Ureter (tissue), 1 donor: Measurements from ENCODE around the gene CHCHD3. TPM values are rescaled to one million over a fixed set of nuclear protein-coding genes. Genes with fewer than 3 reads are reported as not detected.
"Not testable (repeated sequence)": the region's sequence is repeated elsewhere in the genome, so short reads cannot be mapped to it uniquely, and the experiment has no call there.

ENCODE experiments used
- DNase-seq: peaks from one replicate; pipeline ENCODE4 v3.0.0-alpha.2; 2020; ENCODE audit warnings: low spot score
- total RNA-seq: library from RNA; stranded (reverse); gene quantifications from one replicate; pipeline ENCODE4 v1.2.4, GENCODE V29; 2023
- donor health status: DM: yes; HTN: yes; CAD: no.

CHCHD3 gene
- total RNA-seq, 1 donor from 2014 or later, result 48.9 TPM

DNA sequence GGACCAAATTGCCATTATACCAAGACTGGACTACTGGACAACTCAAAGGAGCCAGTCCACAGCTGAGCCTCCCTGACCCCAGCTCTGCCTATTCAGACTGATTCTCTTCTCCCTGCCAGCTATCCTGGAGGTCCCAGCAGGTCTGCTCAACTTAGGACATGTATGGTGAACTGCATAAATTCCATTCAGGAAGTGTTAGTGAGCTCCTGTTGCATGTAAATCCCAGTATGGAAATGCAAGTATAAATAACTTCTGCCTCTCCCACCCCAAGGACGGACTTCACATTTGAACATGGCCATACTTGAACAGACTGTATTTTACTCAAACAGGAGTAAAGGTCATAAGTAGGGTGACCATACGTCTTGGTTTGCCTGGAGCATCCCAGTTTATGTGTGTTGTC, 128.4 kb downstream of the CHCHD3 start:
- no peak for DNase-seq

DNA sequence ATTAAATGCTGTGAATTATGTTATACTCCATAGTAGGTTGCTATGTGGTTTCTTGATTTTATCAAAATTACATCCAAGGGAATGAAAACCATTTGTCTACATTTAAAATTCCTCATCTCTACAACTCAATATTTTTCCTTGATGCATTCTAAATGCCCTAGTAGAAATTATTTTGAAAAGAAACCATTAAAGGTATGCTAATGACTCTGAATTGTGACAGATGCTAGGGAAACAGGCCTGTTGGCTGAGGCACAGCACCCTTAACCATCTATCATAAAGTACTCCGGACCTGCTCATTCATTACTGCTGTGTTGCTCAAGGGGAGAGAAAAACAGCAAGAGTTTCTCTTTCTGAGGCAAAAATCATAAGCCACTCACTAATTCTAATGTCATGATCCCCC, 131.2 kb downstream of the CHCHD3 start:
- DNase-seq, result no peak

GRCh38 chr7:132947011-132947410, 134.9 kb downstream of the CHCHD3 start:
- DNase-seq, result no peak

- DNase-seq, result no peak
Observed at GRCh38 chr7:132944774-132945173, 137.1 kb downstream of the CHCHD3 start.

DNA sequence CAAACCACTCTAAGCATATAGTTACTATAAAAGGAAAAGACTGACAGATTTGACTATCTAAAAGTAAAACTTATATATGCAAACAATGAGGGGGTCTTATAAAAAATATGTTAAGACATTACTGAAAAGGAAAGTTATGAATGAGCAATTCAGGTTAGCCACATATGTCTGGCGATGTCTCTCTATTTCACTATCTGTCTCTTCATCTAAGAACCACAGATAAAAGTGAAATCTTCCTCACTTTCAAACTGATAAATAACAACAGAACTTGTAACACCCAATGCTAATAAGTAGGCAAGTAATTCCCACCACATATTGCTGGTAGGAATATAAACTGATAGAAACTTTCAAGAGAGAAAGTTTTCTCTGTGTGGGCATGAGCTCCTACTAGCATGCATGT, 138.2 kb downstream of the CHCHD3 start:
- DNase-seq, result no peak

GRCh38 chr7:132942701-132943100, 139.2 kb downstream of the CHCHD3 start:
- no peak for DNase-seq

- DNase-seq, result no peak
Observed at GRCh38 chr7:132941905-132942304, 140.0 kb downstream of the CHCHD3 start.

GRCh38 chr7:132941428-132941827, 140.5 kb downstream of the CHCHD3 start:
- DNase-seq, result no peak

- no peak for DNase-seq
Observed at GRCh38 chr7:132940084-132940483, 141.8 kb downstream of the CHCHD3 start.

GRCh38 chr7:132939495-132939894, 142.4 kb downstream of the CHCHD3 start:
- no peak for DNase-seq

DNA sequence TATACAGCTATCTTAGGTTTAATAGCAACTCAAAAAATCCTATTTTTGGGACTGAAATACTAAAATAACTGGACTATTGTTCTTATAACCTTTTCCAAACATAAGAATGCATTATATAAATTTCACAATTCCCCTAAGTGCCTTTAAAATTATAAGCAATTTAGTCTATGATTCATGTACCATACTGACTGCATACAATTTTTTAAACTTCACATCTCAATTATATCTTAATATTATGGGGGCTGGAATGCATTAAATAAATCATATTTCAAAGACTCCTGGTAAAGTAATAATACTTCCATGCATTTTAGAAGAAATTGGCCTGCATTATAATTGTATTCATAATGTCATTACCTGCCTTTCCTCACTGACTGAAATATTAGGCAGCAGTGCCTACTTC, 144.6 kb downstream of the CHCHD3 start:
- DNase-seq, result no peak

GRCh38 chr7:132935608-132936007, 146.3 kb downstream of the CHCHD3 start:
- no peak for DNase-seq

DNA sequence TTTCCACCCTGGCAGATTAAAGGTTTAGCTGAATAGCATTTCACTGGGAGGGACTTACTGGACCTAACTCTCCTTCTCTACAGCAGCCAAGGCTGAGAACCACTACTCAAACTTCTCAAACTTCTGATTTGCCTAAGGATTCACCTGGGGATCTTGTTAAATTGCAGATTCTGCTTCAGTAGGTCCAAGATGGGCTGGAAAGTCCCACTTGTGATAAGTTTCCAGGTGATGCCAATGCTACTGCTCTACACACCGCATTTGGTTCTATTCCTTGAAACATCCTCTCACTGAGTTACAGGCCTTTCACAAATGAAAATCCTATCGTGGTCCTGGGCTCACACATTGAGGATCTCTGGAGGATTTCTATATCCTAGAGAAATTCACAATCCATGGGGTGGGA, 147.9 kb downstream of the CHCHD3 start:
- no peak for DNase-seq

- DNase-seq, result no peak
Observed at GRCh38 chr7:132933072-132933458, 148.8 kb downstream of the CHCHD3 start.

DNA sequence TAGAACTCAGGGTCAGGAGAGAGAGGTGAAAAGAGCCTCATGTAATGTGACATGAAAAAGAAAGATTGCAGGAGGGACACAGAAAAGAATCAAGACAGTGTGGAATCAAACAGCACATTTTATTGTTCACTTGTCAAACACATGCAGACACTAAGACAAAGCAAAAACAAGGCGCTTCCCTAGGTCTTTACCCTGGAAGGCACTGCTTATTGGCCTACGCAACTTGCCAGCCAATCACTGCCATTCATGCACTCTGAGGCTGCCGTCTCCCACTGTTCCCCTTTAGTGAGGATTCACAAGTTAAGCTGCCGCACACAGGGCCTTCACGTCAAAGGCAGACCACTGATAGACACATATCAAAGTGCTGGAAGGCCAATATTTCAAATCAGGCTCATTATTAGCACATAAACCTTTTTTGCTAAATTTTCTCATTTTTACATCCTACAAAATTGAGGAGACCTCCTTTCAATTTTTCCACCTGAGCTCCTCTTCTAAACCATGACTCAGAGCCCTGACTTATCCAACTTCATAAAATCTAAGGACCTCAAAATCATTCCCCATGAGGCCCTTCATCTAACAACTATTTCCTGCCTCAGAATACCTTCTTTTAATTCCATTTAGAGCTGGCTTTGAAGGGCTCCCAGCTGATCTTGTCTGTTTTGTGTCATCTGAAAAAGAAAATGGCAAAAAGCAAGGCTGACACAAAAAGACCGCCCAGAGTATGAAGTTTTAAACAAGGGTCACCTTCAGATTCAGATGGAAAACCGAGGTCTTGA, 149.4 kb downstream of the CHCHD3 start:
- no peak for DNase-seq

GRCh38 chr7:132930881-132931280, 151.0 kb downstream of the CHCHD3 start:
- DNase-seq, result no peak

DNA sequence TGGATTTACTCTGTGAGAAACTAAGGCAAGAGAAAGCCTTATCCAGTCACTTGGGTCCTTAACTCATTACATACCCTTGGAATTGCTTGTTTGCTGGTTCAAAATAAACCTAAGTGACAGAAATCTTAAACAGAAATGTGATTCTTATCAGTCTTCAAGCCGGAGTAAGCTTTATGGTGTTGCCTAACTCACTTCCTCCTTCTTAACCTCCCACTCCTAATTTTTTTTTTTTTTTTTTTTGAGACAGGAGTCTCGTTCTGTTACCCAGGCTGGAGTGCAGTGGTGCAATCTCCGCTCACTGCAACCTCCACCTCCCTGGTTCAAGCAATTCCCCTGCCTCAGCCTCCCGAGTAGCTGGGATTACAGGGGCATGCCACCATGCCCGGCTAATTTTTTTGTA, 151.9 kb downstream of the CHCHD3 start:
- not testable (repeated sequence) for DNase-seq

- no peak for DNase-seq
Observed at GRCh38 chr7:132919771-132920170, 162.1 kb downstream of the CHCHD3 start.

- DNase-seq, result no peak
Observed at GRCh38 chr7:132915647-132916046, 166.2 kb downstream of the CHCHD3 start.

DNA sequence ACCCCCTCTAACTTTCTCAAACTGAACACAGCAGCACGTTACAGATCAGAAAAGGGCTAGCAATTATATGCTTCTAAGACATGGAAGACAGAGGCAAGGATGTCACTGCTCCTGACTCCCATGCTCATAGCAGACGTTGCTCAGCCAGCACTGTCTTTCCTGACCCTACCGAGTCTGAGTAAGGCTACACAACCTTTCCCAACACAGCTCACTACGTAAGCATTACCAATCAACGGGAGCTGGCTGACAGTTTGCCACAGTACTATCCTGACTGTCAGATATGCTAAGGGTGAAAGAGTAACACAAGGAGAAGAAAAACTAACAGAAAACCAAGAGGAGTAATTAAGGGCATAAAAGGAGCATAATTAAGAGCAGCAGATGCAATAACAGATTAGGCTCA, 171.2 kb downstream of the CHCHD3 start:
- no peak for DNase-seq

DNA sequence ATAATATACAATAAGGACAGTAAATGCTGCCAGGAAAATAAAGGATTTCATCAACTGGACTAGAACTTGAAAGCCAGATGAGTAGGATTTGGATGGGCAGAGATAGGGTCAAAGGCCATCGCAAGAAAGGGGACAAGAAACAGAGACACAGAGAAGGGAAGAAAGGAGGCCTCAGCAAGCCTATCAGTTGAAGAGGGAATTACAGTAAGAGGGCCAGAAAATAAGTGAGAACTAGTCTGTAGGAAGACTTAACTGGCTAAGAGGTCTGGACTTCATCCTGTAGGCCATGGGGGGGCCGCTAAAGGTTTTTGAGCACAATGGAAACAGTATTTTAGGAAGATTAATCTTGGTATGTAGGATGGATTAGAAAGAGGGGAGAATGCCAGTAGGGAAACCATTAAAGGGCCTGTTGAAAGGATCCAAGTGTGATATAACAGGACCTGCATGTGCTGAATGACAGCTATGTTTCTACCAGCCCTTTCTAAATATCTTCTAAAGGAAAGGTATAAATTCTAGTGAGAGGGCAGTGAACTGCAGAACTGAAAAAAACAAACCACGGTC, 174.4 kb downstream of the CHCHD3 start:
- DNase-seq, result no peak

DNA sequence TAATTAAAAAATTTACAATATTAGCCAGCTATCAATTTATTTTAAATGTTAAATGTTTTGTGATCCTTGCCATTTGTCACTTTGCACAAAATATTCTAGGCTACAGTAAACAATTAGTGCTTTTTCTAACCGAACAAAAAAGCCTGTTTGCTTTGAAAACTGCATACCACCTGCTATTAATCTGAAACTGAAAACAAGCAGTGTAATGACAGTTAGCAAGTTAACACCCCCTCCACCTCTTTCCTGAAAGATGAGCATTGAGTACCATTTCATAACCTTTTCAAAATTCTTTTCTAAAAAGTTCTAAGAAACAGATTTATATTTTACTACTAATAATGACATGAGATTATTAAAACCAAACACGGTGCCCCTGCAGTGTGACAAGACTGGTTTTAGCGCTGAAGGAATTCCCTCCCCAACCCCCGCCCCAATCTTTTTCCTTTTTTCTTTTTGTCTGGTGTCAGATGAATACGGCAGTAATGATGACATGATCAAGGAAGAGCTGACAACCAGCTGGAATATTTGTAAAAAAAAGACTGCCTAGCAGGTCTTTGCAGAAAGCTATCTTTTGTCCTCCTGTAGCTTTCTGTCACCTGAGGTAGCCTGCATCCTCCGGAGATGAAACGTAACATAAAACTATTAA, 175.6 kb downstream of the CHCHD3 start:
- no peak for DNase-seq

- not testable (repeated sequence) for DNase-seq
Observed at GRCh38 chr7:132905136-132905535, 176.8 kb downstream of the CHCHD3 start.
